ENCODE data around the gene CAMK2A. TPM values are rescaled to one million over a fixed set of nuclear protein-coding genes. Genes with fewer than 3 reads are reported as not detected.

Gene CAMK2A
- total and polyA plus RNA-seq, 11 donors, result 3.2 to 26.0 (median 15.2) TPM

DNA sequence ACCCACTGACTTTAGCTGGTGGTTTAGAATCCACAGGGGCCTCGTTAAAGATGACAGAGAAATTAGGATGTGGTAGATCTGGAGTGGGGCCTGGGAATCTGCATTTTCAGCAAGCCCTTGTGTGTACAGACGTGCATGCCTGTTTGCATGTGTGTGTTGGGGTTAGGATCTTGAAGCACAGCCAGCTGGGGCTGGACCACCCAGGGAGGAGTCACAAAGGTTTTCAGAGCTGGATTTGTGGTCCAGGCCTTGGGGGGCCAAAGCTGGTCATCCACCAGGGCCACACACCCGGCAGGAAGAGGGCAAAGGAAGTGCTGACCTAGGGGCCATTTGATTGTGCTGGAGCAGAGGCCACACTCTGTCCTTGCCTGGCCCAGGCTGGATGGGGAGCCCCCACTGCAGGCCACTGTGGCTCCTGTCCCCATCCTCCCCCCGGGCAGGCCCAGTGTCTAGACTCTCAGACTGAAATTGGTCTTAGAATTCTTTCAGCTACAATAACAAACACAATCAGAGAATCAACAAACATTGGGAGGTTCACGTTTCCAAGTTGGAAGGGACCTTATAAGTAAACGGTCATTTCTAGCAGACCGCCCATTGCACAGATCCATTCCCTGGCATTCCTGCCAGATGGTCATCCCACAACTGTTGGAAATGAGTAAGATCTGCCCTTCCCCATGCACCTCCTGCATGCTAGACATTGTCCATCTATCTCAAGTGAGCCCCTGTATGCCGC, 112.7 kb downstream of the CAMK2A start:
- Histone ChIP-seq H3K9me3 (no peaks in the 10 kb centered on the region), H3K27ac (peak overlapping the region in 1 of 12 donors; percentile 30), H3K4me1 (peaks cover 0 to 36% (median 24%) of the 10 kb centered on the region in 12 donors), H3K36me3 (no peaks in the 10 kb centered on the region), H3K4me3 (no peak overlapping the region), H3K27me3 (no peaks in the 10 kb centered on the region)
- DNase-seq (no peak), ATAC-seq (no peak)
- intact Hi-C loops (cut with DNase I), result no loop called here
- TF ChIP-seq CTCF (IDR thresholded peaks at IDR 0.05) (no peak), POLR2A (IDR thresholded peaks at IDR 0.05) (no peak)
- WGBS, 4 donors, result 75 to 87% (median 80%) methylated on average over 7 to 8 of the region's 8 CpGs

- intact Hi-C loops (cut with DNase I), result no loop called here
- no peak overlapping the region for H3K4me3 ChIP-seq
- TF ChIP-seq POLR2A (IDR thresholded peaks at IDR 0.05) (no peak), CTCF (IDR thresholded peaks at IDR 0.05) (peak in 9 of 12 donors; percentile 7 to 39 (median 25))
- ATAC-seq, result no peak
- H3K27me3 ChIP-seq, result peaks cover 0 to 3% (median 0%) of the 10 kb centered on the region in 9 donors
- H3K27ac ChIP-seq, result no peak overlapping the region
- peaks cover 0 to 23% (median 11%) of the 10 kb centered on the region in 12 donors for H3K4me1 ChIP-seq
- DNase-seq, result no peak
- H3K36me3 ChIP-seq, result no peaks in the 10 kb centered on the region
- H3K9me3 ChIP-seq, result no peaks in the 10 kb centered on the region
- 79 to 83% (median 81%) methylated on average over 5 of the region's 5 CpGs for whole genome bisulfite sequencing, 4 donors
Measured at GRCh38 chr5:150175536-150175935, 114.0 kb downstream of the CAMK2A start.

DNA sequence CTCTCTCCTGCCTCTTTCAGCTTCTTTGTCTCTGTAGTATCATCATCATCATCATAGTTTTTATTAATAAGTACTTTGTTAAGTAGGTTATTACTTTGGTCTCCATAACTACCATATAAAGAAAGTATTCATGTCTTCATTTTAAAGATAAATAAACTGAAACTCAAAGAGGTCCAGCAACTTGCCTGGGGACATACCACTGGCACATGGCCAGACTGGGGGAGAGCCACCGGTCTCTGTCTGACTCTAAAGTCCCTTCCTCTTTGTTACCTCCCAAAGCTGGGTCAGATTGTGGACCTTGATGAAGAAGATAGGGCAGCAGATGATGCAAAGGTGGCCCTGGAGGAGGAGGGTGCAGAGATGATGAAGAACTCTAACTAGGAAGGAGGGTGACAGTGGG, 114.5 kb downstream of the CAMK2A start:
- Histone ChIP-seq H3K9me3 (no peaks in the 10 kb centered on the region), H3K36me3 (no peaks in the 10 kb centered on the region), H3K4me3 (no peak overlapping the region), H3K27ac (no peak overlapping the region), H3K27me3 (peaks cover 0 to 3% (median 0%) of the 10 kb centered on the region in 9 donors), H3K4me1 (peaks cover 0 to 18% (median 6%) of the 10 kb centered on the region in 12 donors)
- TF ChIP-seq CTCF (IDR thresholded peaks at IDR 0.05) (no peak), POLR2A (IDR thresholded peaks at IDR 0.05) (no peak)
- DNase-seq (no peak), ATAC-seq (no peak)
- WGBS, 4 donors, result 33 to 70% (median 54%) methylated on average over 1 of the region's 1 CpG
- intact Hi-C loops (cut with DNase I), result no loop called here

DNA sequence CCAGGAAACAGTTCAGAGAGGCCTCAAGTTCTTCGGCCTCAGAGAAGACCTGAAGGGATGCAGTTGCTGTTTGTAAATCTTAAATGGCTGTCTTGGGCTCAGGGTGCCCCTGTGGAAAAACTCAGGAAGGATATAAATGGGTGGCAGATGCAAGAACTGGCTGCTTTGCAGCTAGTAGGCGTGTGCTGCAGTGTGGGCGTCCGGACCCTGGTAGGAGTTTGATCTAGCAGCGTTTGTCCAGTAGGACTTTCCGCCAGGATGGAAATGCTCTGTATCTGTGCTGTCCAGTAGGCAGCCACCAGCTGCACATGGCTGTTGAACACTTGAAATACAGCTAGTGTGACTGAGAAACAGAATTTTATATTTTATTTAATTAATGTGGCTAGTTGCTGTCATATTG, 115.3 kb downstream of the CAMK2A start:
- Histone ChIP-seq H3K27ac (no peak overlapping the region), H3K4me1 (peaks cover 0 to 12% (median 0%) of the 10 kb centered on the region in 12 donors), H3K4me3 (no peak overlapping the region), H3K9me3 (no peaks in the 10 kb centered on the region), H3K36me3 (no peaks in the 10 kb centered on the region), H3K27me3 (peaks cover 0 to 11% (median 0%) of the 10 kb centered on the region in 9 donors)
- TF ChIP-seq POLR2A (IDR thresholded peaks at IDR 0.05) (no peak), CTCF (IDR thresholded peaks at IDR 0.05) (no peak)
- DNase-seq (no peak), ATAC-seq (no peak)
- intact Hi-C loops (cut with DNase I), result no loop called here
- 87 to 88% (median 88%) methylated on average over 6 of the region's 6 CpGs for WGBS, 4 donors
